Stimulated activated memory B cell treated with anti-CD40 and anti-IgM and Interleukin-4, amounts not matched to agents 10 μg/mL and 1 μg/mL and 100 μg/mL, for 72 hours (primary cell): ENCODE results near the gene CLSTN2.
A peak's percentile ranks its signal among the peaks of the same experiment; 100 is the strongest.

Experiments used
- ATAC-seq: fragments of 150-1000 bp; cut with Tn5 transposase; 2 replicates; pipeline ENCODE4 v1.10.0; 2021
- H3K27ac Mint-ChIP-seq: one replicate; pipeline ENCODE4 v1.8.0; 2022; ENCODE audit warnings: mild to moderate bottlenecking, mixed read lengths
- H3K27me3 Mint-ChIP-seq: one replicate; pipeline ENCODE4 v1.8.0; 2022; ENCODE audit warnings: mixed read lengths
- H3K36me3 Mint-ChIP-seq: one replicate; pipeline ENCODE4 v1.8.0; 2022; ENCODE audit warnings: mixed read lengths
- H3K4me1 Mint-ChIP-seq: one replicate; pipeline ENCODE4 v1.8.0; 2022; ENCODE audit warnings: mixed read lengths
- H3K4me3 Mint-ChIP-seq: one replicate; pipeline ENCODE4 v1.8.0; 2022; ENCODE audit warnings: mild to moderate bottlenecking, moderate library complexity, mixed read lengths
- H3K9me3 Mint-ChIP-seq: one replicate; pipeline ENCODE4 v1.8.0; 2022; ENCODE audit warnings: mixed read lengths

Gene CLSTN2

GRCh38 chr3:140377644-140378043 is 442.7 kb downstream of the CLSTN2 start:
- H3K27ac Mint-ChIP-seq, result no peak overlapping the region
- H3K4me1 Mint-ChIP-seq, result no peaks in the 10 kb centered on the region
- no peaks in the 10 kb centered on the region for H3K36me3 Mint-ChIP-seq
- no peaks in the 10 kb centered on the region for H3K27me3 Mint-ChIP-seq
- ATAC-seq, result no peak
- H3K9me3 Mint-ChIP-seq, result peaks cover 7% of the 10 kb centered on the region
- no peak overlapping the region for H3K4me3 Mint-ChIP-seq

GRCh38 chr3:140378571-140379340 is 443.8 kb downstream of the CLSTN2 start:
- H3K36me3 Mint-ChIP-seq, result no peaks in the 10 kb centered on the region
- no peaks in the 10 kb centered on the region for H3K4me1 Mint-ChIP-seq
- ATAC-seq, result no peak
- H3K4me3 Mint-ChIP-seq, result no peak overlapping the region
- H3K27me3 Mint-ChIP-seq, result no peaks in the 10 kb centered on the region
- H3K27ac Mint-ChIP-seq, result no peak overlapping the region
- H3K9me3 Mint-ChIP-seq, result peaks cover 7% of the 10 kb centered on the region

DNA sequence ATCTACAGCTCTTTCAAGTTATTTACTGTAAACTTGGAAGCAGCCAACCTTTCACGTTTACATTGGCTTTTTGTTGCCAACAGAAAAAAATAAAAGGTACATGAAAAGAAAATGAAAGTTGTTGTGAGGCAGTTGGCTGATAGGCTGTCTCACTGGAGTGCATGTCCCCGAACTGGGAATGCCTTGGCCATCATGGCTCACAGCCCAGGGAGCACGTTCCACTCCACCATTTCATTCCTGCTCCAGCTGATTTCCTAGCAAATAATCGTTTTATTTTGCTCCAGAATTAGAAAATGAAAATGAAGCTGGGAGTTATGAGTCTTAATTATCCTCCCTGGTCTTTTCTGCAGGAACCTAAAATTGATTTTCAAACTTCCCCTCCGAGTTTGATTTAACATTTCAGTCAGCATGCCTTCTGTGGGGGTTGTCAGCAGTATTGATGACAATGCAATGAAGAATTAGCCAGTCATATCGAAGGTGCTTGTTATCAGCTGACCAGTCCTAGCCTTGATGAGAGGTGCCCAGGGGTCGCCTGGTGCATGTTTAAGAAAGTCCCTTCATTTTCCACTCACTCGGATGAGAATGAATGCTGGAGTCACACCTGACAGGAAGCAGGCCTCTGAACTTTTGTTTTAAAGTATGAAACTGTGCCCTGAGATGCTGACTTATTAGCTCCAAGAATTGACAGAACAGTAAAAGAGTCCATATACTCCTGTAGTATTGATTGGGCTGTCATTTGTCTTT is 449.2 kb downstream of the CLSTN2 start:
- Mint-ChIP-seq H3K4me1 (no peaks in the 10 kb centered on the region), H3K27me3 (no peaks in the 10 kb centered on the region), H3K4me3 (no peak overlapping the region), H3K9me3 (peaks cover under 1% of the 10 kb centered on the region), H3K36me3 (no peaks in the 10 kb centered on the region), H3K27ac (no peak overlapping the region)
- ATAC-seq, result no peak

GRCh38 chr3:140384876-140385275 is 449.9 kb downstream of the CLSTN2 start:
- Mint-ChIP-seq H3K4me3 (no peak overlapping the region), H3K9me3 (no peaks in the 10 kb centered on the region)
- ATAC-seq, result no peak

DNA sequence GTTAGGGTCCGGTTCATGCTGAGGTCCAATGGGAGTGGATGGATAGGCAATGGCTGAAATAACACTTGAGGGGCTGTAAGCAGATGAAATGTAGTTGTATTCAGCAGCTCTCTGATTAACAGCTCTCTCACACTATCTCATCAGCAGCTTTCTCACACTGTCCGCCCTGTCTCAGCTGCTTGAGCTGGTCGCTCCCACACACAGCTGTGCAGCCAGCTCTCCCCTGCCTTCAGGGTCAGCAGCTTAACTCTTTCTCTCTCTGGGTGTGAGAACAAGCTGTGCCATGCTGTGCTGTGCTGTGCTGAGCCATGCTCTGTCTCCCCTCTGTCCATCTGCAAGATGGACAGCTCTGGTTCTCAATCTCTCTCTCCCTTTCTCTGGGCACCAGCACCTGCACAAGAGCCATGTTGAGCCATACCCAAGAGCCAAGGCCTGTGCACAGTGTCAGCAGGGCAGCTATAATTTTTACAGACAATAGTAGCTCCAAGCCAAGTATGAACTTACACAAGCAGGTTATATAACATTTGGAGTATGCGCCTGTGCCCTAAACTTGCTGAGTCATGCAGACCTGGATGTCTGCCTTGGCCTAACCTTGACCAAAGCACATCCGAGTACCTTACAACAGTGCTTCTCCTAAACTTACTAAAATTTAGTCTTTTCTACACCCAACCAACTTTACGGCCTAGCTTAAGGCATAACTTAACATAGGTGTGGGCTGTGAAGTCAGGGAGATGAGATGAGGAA is 451.5 kb downstream of the CLSTN2 start:
- Mint-ChIP-seq H3K36me3 (no peaks in the 10 kb centered on the region), H3K4me3 (no peak overlapping the region), H3K9me3 (no peaks in the 10 kb centered on the region), H3K27ac (no peak overlapping the region), H3K27me3 (no peaks in the 10 kb centered on the region), H3K4me1 (no peaks in the 10 kb centered on the region)
- peak; percentile 22 for ATAC-seq

More at GRCh38 chr3:140384876-140385275, 449.9 kb downstream of the CLSTN2 start:
- Mint-ChIP-seq H3K4me1 (no peaks in the 10 kb centered on the region), H3K27ac (no peak overlapping the region), H3K27me3 (no peaks in the 10 kb centered on the region), H3K36me3 (no peaks in the 10 kb centered on the region)

GRCh38 chr3:140387244-140387643 is 452.3 kb downstream of the CLSTN2 start:
- H3K9me3 Mint-ChIP-seq, result no peaks in the 10 kb centered on the region
- H3K27ac Mint-ChIP-seq, result no peak overlapping the region
- H3K4me3 Mint-ChIP-seq, result no peak overlapping the region
- ATAC-seq, result no peak
- H3K27me3 Mint-ChIP-seq, result no peaks in the 10 kb centered on the region
- H3K4me1 Mint-ChIP-seq, result no peaks in the 10 kb centered on the region
- H3K36me3 Mint-ChIP-seq, result no peaks in the 10 kb centered on the region

DNA sequence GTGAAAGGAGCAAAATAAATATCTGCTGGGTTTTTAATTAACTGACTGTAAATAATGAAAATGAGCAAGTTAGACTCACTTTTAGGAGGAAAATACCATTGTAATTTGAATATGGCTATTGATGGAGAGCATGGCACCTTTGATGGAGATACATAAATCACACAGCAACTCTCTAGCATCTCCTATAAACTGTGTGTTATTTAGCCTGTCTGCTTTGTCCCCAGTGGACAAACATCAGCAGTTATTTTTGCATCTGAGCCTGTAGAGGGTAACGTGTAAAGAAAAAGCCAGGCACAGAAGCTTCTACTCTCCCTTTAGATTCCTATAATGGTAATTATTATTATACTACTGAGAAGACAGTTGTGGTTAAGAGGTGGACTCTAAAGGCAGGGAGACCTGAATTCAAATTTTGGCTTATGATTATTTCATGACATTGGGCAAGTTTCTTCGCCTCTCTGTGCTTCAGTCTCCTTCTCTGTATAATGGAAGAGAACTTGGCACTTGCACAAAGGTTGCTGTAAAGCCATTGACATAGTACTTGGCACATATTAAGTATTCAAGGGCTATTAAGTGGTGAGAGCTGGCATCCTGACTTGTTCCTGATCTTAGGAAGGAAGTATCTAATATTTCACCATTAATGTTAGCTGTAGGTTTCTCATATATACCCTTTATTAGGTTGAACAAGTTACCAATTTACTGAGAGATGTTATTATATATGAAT is 453.4 kb downstream of the CLSTN2 start:
- H3K36me3 Mint-ChIP-seq, result no peaks in the 10 kb centered on the region
- ATAC-seq, result no peak
- no peak overlapping the region for H3K27ac Mint-ChIP-seq
- H3K9me3 Mint-ChIP-seq, result no peaks in the 10 kb centered on the region
- H3K4me1 Mint-ChIP-seq, result no peaks in the 10 kb centered on the region
- no peaks in the 10 kb centered on the region for H3K27me3 Mint-ChIP-seq
- no peak overlapping the region for H3K4me3 Mint-ChIP-seq

DNA sequence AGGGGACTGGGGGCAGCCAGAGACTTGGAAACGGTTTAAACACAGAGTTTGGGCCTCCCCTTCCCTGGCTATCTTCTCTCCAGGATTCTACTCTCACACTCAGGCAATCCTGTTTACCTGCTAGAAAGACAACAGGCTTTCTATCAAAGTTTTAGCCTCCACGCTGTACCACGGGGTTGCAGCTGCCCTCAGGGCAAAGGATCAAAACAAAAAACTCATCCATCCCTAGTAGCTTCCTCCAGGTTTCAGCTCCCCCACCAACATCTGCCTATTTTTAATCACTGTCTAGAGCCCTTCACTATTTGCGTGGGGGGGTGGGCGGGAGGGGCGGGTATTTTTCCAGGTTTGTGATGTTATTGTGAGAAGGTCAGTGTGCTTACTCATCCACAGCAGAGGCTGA is 456.1 kb downstream of the CLSTN2 start:
- no peaks in the 10 kb centered on the region for H3K36me3 Mint-ChIP-seq
- no peaks in the 10 kb centered on the region for H3K4me1 Mint-ChIP-seq
- H3K27me3 Mint-ChIP-seq, result no peaks in the 10 kb centered on the region
- H3K27ac Mint-ChIP-seq, result no peak overlapping the region
- ATAC-seq, result no peak
- H3K9me3 Mint-ChIP-seq, result no peaks in the 10 kb centered on the region
- no peak overlapping the region for H3K4me3 Mint-ChIP-seq

DNA sequence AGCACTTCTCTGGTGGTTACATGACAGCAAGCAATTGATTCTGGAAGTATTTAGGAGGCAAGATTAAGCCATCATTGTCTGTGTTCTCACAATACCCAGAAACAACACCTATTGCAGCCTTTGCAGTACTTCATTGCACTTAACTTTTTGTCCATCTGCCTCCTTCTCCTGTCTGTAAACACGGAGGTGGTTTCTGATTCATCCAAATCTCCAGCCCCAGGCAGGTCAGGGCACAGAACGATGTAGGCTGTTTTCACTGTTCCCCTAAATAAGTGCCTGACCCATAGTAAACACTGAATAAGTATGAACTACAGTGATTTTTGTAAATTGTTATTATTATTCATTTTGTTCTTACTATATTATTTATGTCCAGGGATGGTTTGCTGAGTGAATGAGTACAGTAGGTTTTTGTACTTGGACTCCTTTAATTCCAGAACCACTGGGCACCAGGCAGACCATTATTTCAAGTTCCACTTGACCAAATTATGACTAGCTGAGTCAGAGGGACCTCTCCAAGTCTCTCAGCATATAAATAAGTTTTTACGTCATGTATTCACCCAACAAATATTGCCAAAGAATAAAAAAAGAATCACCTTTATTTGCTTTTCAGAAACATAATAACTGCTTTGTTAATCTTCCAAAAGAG is 459.6 kb downstream of the CLSTN2 start:
- Mint-ChIP-seq H3K27me3 (no peaks in the 10 kb centered on the region), H3K36me3 (no peaks in the 10 kb centered on the region), H3K27ac (no peak overlapping the region), H3K9me3 (no peaks in the 10 kb centered on the region), H3K4me1 (no peaks in the 10 kb centered on the region), H3K4me3 (no peak overlapping the region)
- no peak for ATAC-seq

DNA sequence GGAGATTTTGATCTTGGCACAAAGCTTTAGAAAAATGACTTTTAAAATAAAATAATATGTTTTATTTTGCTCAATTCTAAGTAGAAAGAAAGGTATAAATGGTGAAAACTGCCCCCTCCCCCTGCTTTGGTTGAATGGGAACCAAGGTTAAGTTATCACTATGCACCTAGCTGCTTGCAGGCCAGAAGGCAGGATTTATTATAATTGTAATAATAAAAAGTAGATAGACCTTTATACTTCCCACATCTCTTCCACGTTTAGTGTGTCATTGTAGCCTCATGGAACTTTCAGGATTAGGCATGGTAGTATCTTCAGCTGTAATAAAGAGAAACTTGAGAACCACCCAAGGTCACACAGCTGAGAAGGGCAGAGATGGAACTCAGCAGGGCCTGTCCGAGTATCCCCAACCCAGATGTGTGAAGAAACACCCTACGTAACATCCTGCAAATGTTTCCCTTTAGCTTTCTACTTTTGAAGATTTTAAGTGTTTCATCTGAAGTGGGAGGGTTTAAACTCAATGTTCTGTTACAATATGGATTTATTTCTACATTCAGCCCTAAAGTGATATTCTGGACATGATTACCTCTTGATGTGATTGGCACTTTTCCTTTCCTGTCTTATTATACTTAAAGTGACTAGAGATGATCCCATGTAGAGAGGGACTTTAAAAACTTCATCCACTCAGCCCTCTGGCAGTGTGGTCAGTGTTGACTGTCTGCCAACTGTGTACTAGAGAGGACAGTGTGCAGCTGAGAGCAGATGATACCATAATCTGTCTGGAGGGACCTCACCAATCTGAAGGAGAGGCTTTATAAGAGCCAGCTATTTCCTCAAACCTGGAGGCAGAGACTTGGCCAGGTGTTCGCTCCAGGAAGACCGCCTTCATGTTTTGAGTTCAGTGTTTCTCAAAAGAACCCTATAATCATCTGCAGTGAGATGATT is 460.4 kb downstream of the CLSTN2 start:
- Mint-ChIP-seq H3K36me3 (no peaks in the 10 kb centered on the region), H3K4me3 (no peak overlapping the region), H3K27me3 (no peaks in the 10 kb centered on the region), H3K4me1 (no peaks in the 10 kb centered on the region), H3K27ac (no peak overlapping the region), H3K9me3 (no peaks in the 10 kb centered on the region)
- ATAC-seq, result no peak

DNA sequence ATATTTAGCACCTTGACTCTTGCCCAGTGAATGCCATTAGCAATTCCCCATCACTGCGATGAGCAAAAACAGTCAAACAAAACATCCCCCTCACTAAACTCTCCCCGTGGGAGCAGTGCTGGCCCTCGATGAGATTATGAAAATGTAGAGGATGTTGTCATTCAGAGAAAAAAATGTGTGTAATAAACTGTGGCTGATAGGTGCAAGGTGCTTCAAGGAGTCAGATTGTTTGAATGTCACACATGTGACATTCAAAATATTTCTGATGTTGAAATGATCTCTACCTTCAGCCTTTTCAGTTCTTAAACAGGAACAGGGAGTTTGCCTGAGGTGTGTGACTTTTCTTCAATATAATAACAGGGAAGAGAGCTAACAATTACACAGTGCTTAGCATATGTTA is 461.1 kb downstream of the CLSTN2 start:
- Mint-ChIP-seq H3K4me3 (no peak overlapping the region), H3K27me3 (no peaks in the 10 kb centered on the region), H3K36me3 (no peaks in the 10 kb centered on the region), H3K27ac (no peak overlapping the region), H3K4me1 (no peaks in the 10 kb centered on the region), H3K9me3 (no peaks in the 10 kb centered on the region)
- no peak for ATAC-seq

- ATAC-seq, result no peak
- Mint-ChIP-seq H3K9me3 (no peaks in the 10 kb centered on the region), H3K27ac (no peak overlapping the region), H3K27me3 (no peaks in the 10 kb centered on the region), H3K4me3 (no peak overlapping the region), H3K36me3 (no peaks in the 10 kb centered on the region), H3K4me1 (no peaks in the 10 kb centered on the region)
Measured at GRCh38 chr3:140397847-140398246, 462.9 kb downstream of the CLSTN2 start.

DNA sequence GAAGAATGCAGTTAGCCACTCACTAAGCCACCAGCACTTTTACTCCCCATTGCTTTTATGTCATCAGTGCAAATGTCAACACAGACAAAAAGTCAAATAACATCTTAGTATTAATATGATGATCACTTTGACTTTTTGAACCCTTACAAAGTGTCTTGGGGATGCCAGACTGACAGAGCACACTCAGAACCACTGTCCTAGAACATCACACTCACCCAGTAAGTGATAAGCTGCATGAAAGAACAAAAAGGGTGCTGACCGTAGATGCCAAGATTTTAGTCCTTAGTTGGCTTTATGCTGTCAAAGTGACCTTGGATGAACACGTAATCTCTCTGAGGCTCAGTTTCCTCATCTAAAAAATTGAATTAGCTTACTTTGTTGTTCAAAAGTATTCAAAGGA is 463.4 kb downstream of the CLSTN2 start:
- Mint-ChIP-seq H3K4me1 (no peaks in the 10 kb centered on the region), H3K4me3 (no peak overlapping the region), H3K27me3 (no peaks in the 10 kb centered on the region), H3K36me3 (no peaks in the 10 kb centered on the region), H3K9me3 (no peaks in the 10 kb centered on the region), H3K27ac (no peak overlapping the region)
- no peak for ATAC-seq

DNA sequence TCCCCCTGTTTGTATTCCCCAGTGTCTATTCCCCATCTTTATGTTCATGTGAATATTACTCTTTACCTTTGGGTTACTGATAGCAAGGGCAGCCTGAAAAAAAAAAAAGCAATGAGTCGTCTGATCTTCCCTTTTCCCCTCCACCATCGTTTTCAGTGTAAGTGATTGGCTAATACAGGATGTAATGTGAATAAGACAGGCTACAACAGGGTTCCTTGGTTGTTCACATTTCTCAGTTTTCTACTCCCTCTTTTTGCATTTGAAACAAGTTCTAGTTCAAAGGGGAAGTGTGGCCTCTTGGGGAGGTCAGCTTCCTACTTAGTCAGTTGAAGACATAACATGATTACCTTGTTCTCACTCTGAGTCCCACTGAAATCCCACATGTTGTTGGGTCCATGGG is 464.9 kb downstream of the CLSTN2 start:
- Mint-ChIP-seq H3K9me3 (no peaks in the 10 kb centered on the region), H3K27ac (no peak overlapping the region), H3K4me1 (no peaks in the 10 kb centered on the region)

More for the DNA sequence above, 464.9 kb downstream of the CLSTN2 start:
- no peak for ATAC-seq
- Mint-ChIP-seq H3K36me3 (no peaks in the 10 kb centered on the region), H3K27me3 (no peaks in the 10 kb centered on the region), H3K4me3 (no peak overlapping the region)
